Measurements from ENCODE around the gene NPL. TPM values are rescaled to one million over a fixed set of nuclear protein-coding genes. Genes with fewer than 3 reads are reported as not detected.

The NPL gene
- total RNA-seq, 3 donors from 2014 or later (not counting 1 experiment from before 2014, with no cell fraction given), result 5.2 to 10.6 (median 6.8) TPM

DNA sequence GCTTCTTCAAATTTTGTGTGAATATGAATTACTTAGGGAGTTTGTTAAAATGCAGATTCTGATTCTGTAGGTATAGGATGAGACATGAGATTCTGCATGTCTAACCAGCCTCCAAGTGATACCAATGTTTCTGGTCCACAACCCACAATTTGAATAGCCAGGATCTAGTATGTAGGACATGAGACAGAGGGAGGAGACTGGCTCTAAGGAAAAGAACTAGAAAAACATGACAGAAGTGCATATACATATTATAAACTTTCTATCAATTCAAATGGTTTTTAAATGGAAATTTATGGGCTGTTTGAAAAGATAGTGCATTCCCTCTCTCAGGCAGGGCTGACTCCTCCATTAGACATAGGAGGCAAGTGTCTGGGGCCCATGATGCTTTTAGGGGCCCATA is 33.9 kb upstream of the NPL start:
- no peak overlapping the region for H3K27ac ChIP-seq (ENCODE audit: low read length)
- Mint-ChIP-seq H3K4me1 (no peaks in the 10 kb centered on the region), H3K27ac (no peak overlapping the region), H3K36me3 (no peaks in the 10 kb centered on the region), H3K4me3 (no peak overlapping the region), H3K27me3 (ENCODE audit: low read depth in 2 of 2) (peaks cover 4 to 7% of the 10 kb centered on the region in 2 donors), H3K9me3 (no peaks in the 10 kb centered on the region)
- H3K36me3 ChIP-seq (ENCODE audit: control insufficient read depth, insufficient read depth, low read length), result no peaks in the 10 kb centered on the region
- H3K4me1 ChIP-seq (ENCODE audit: control insufficient read depth, insufficient read depth, low read length), result no peaks in the 10 kb centered on the region
- intact Hi-C loops (cut with micrococcal nuclease), result no loop called here
- no peak overlapping the region for H3K4me3 ChIP-seq (ENCODE audit: low read length)
- H3K9me3 ChIP-seq (ENCODE audit: control insufficient read depth, insufficient read depth, low read length), result no peaks in the 10 kb centered on the region
- no peak for DNase-seq
- TF ChIP-seq, protein P1, sequence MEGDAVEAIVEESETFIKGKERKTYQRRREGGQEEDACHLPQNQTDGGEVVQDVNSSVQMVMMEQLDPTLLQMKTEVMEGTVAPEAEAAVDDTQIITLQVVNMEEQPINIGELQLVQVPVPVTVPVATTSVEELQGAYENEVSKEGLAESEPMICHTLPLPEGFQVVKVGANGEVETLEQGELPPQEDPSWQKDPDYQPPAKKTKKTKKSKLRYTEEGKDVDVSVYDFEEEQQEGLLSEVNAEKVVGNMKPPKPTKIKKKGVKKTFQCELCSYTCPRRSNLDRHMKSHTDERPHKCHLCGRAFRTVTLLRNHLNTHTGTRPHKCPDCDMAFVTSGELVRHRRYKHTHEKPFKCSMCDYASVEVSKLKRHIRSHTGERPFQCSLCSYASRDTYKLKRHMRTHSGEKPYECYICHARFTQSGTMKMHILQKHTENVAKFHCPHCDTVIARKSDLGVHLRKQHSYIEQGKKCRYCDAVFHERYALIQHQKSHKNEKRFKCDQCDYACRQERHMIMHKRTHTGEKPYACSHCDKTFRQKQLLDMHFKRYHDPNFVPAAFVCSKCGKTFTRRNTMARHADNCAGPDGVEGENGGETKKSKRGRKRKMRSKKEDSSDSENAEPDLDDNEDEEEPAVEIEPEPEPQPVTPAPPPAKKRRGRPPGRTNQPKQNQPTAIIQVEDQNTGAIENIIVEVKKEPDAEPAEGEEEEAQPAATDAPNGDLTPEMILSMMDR (IDR thresholded peaks at IDR 0.05), result no peak
- no peak for ATAC-seq
- no peaks in the 10 kb centered on the region for H3K27me3 ChIP-seq (ENCODE audit: control insufficient read depth, insufficient read depth, low read length)

DNA sequence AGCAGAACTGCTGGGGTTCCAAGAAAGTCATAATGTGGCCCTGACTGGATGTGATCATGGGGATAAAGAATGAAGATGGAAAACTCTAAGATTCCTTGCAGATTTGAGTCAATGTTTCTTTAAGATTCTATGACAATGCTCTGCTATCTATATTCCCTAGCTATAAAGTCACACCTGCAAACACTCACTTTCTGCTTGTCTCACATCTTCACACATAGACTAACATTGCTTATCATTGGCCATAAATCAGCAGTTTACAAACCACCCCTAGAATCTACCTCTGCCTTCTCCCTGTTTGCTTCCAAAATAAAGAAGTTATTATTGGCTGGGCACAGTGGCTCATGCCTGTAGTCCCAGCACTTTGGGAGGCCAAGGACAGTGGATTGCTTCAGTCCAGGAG is 33.1 kb upstream of the NPL start:
- Mint-ChIP-seq H3K27ac (no peak overlapping the region), H3K4me1 (no peaks in the 10 kb centered on the region), H3K4me3 (no peak overlapping the region), H3K36me3 (no peaks in the 10 kb centered on the region), H3K27me3 (ENCODE audit: low read depth in 2 of 2) (no peaks in the 10 kb centered on the region), H3K9me3 (no peaks in the 10 kb centered on the region)
- Histone ChIP-seq H3K36me3 (ENCODE audit: control insufficient read depth, insufficient read depth, low read length) (no peaks in the 10 kb centered on the region), H3K9me3 (ENCODE audit: control insufficient read depth, insufficient read depth, low read length) (no peaks in the 10 kb centered on the region), H3K4me3 (ENCODE audit: low read length) (no peak overlapping the region), H3K27ac (ENCODE audit: low read length) (no peak overlapping the region), H3K27me3 (ENCODE audit: control insufficient read depth, insufficient read depth, low read length) (no peaks in the 10 kb centered on the region), H3K4me1 (ENCODE audit: control insufficient read depth, insufficient read depth, low read length) (no peaks in the 10 kb centered on the region)
- intact Hi-C loops (cut with micrococcal nuclease), result no loop called here
- DNase-seq (no peak), ATAC-seq (no peak)
- TF ChIP-seq, protein P1 (IDR thresholded peaks at IDR 0.05), result no peak

DNA sequence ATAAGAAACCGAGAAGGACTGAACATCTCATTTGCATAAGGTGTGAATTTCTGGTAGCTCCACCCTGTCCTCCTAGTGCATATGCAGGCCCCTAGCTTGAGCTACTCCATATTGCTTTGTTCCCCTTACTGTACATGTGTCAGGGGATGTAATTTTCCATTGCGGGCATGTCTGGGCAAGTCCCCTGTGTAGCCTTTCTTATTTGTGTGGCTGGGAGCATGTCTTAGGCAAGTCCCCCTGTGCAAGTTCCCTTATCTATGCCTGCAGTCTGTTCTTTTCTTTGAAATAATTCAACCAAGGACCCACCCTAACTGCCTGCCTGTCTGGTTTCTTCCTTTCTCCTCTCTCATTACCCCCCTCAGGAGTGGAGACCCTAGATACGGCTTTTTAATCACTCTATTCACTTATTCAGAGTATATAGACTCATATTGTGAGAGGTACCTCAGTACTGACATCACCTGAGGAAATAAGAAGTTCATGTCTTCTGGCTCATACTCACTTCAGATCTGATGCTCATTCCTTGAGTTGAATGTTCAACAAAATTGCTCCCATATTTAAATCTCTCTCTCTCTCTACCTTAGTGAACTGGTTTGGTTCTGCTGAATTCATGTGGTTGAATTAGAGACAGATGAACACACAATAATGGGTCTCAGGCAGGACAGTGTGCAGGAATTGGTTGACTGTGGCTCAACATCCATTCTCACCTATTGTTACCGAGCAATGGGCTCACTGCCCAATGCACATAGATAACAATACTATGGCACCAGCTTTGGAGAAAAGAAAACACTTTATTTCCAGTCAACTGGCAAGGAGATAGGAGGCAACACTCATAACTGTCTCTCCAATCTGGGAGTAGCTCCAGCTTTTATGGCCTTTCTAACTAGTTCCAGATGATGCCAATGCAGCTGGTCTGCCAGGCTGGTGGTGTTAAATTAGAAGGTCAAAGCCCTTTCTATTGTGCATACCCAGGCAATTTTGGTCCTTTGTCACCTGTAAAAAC is 27.9 kb upstream of the NPL start:
- no peak overlapping the region for H3K4me3 Mint-ChIP-seq
- no peaks in the 10 kb centered on the region for H3K9me3 ChIP-seq (ENCODE audit: control insufficient read depth, insufficient read depth, low read length)
- no peaks in the 10 kb centered on the region for H3K4me1 ChIP-seq (ENCODE audit: control insufficient read depth, insufficient read depth, low read length)
- peaks cover 15 to 29% of the 10 kb centered on the region in 2 donors for H3K27me3 Mint-ChIP-seq (ENCODE audit: low read depth in 2 of 2)
- TF ChIP-seq, protein P1 (IDR thresholded peaks at IDR 0.05), result no peak
- no peaks in the 10 kb centered on the region for H3K4me1 Mint-ChIP-seq
- H3K9me3 Mint-ChIP-seq, result no peaks in the 10 kb centered on the region
- no peaks in the 10 kb centered on the region for H3K36me3 Mint-ChIP-seq
- no peak overlapping the region for H3K4me3 ChIP-seq (ENCODE audit: low read length)
- no peak for ATAC-seq
- WGBS (ENCODE audit: insufficient coverage), result 86% methylated on average over 3 of the region's 4 CpGs
- no peak for DNase-seq
- intact Hi-C loops (cut with micrococcal nuclease), result no loop called here
- H3K27ac ChIP-seq (ENCODE audit: low read length), result no peak overlapping the region
- H3K36me3 ChIP-seq (ENCODE audit: control insufficient read depth, insufficient read depth, low read length), result no peaks in the 10 kb centered on the region
- H3K27me3 ChIP-seq (ENCODE audit: control insufficient read depth, insufficient read depth, low read length), result no peaks in the 10 kb centered on the region
- no peak overlapping the region for H3K27ac Mint-ChIP-seq

Measured in natural killer cell (primary cell).